Measurements from ENCODE around the gene AARS2. TPM values are rescaled to one million over a fixed set of nuclear protein-coding genes. Genes with fewer than 3 reads are reported as not detected.

Gene AARS2
- total and polyA plus RNA-seq, 9 of the 15 experiments (the other 6 are each of a cell fraction or from before 2014, with no cell fraction given) = 0.97 to 34.0 (median 18.3) TPM

DNA sequence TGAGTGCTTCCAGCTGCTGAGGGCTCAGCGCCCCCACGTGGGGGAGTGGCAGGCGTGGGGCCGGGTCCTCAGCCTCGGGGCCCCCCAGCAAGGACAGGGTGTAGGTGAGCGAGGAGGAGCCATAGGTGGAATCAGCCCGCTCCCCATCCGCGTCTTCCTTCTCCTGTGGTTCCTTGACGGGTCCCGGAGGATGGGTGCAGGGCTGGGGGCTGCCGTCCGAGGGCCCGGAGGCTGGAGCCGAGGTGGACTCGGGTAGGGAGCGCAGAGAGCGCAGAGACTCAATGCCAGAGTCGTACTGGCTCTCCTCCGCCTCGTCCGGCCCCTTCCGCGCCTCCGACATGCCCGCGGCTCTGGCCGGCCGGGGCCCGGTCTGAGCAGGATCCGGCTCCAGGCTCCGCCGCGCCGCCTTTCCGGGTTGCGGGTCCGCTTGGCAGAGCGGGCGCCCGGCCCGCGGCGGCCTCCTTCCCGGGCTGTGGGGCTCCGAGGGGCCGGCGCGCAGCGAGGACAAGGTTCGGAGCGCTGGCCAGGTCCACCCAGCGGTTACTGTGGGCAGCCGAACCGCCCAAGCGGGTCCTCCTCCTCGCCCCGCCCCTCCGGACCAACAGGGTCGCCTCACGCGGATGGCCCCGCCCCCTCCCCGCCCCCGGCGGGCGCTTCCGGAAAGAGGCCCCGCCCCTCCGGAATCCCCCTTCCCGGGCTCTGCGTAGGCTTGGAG lies 48.0 kb downstream of the AARS2 start, which contains the start of gene NFKBIE (continued):
- TF ChIP-seq ARID4B (CRISPR knock-in tag; IDR thresholded peaks at IDR 0.05) = peak; percentile 41
- TF ChIP-seq ATF1 (CRISPR knock-in tag; IDR thresholded peaks at IDR 0.05) = no peak
- TF ChIP-seq ATF1 (tag; IDR thresholded peaks at IDR 0.05) = 0 out of 2 replicates have a peak, but pooled peaks have one; percentile 25
